ENCODE measurements around the gene INSYN2A. TPM values are rescaled to one million over a fixed set of nuclear protein-coding genes. Genes with fewer than 3 reads are reported as not detected.

INSYN2A gene
- total and polyA plus RNA-seq, 11 donors, result 0.01 to 0.37 (median 0.11) TPM; not detected in 4

DNA sequence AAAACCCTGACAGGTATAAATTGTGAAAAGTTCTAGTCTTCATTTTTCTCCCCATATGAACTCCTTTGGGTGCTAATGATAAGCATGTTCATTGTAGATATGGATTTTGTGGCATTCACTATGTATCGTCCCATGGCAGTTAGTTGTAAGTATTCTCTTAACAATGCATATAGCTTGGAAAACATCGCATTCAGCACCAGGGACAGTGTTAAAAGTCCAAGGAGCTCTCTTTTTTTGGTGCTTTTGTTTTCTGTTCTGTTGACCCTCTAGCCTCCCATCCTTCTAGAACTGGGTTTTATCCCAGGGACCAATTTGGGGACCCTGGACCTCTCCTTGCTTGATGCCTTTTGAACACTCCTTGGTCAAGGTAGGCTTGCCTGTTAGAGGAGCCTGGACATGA is 37.7 kb downstream of the INSYN2A start:
- H3K4me3 ChIP-seq, result no peak overlapping the region
- intact Hi-C loops (cut with DNase I), result no loop called here
- H3K27me3 ChIP-seq, result no peaks in the 10 kb centered on the region
- no peaks in the 10 kb centered on the region for H3K9me3 ChIP-seq
- no peaks in the 10 kb centered on the region for H3K36me3 ChIP-seq
- ATAC-seq (no peak), DNase-seq (no peak)
- no peak overlapping the region for H3K27ac ChIP-seq
- 97 to 100% (median 100%) methylated on average over 2 of the region's 2 CpGs for WGBS, 4 donors
- TF ChIP-seq POLR2A (IDR thresholded peaks at IDR 0.05) (no peak), CTCF (IDR thresholded peaks at IDR 0.05) (no peak)
- peaks cover 0 to 30% (median 14%) of the 10 kb centered on the region in 12 donors for H3K4me1 ChIP-seq

GRCh38 chr10:127157506-127158200 is 38.7 kb downstream of the INSYN2A start:
- intact Hi-C loops (cut with DNase I), result no loop called here
- Histone ChIP-seq H3K4me1 (peaks cover 0 to 23% (median 13%) of the 10 kb centered on the region in 12 donors), H3K4me3 (no peak overlapping the region), H3K9me3 (no peaks in the 10 kb centered on the region), H3K27ac (no peak overlapping the region), H3K36me3 (no peaks in the 10 kb centered on the region), H3K27me3 (no peaks in the 10 kb centered on the region)
- TF ChIP-seq POLR2A (IDR thresholded peaks at IDR 0.05), result no peak
- TF ChIP-seq CTCF (IDR thresholded peaks at IDR 0.05), result no peak
- 12 to 32% (median 21%) methylated on average over 2 of the region's 2 CpGs for WGBS, 4 donors
- DNase-seq, result no peak
- ATAC-seq, result peak in 1 of 4 donors; percentile 37

DNA sequence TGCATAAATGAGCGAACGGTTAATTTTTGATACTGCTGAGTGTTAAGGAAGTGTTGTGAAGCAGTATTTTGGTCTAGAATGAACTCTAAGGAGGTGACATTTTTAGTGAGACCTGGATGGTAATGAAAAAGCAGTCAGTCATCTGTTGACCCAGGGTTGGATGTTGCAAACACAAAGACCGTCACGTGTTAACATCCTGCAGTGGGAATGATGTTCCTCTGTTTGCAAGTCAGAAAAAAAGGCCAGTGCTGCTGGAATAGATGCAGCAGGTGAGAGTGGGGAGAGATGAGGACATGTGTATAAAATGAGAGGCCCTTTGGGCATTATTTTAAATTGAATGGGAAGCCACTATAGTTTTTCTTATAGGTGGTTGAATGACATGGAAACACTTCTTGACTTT is 39.3 kb downstream of the INSYN2A start:
- Histone ChIP-seq H3K9me3 (no peaks in the 10 kb centered on the region), H3K36me3 (no peaks in the 10 kb centered on the region), H3K27me3 (no peaks in the 10 kb centered on the region), H3K4me3 (no peak overlapping the region), H3K27ac (no peak overlapping the region), H3K4me1 (peaks cover 0 to 23% (median 13%) of the 10 kb centered on the region in 12 donors)
- DNase-seq, result no peak
- no peak for TF ChIP-seq POLR2A (IDR thresholded peaks at IDR 0.05)
- TF ChIP-seq CTCF (IDR thresholded peaks at IDR 0.05), result no peak
- intact Hi-C loops (cut with DNase I), result no loop called here
- ATAC-seq, result no peak
- WGBS, 4 donors, result 91 to 98% (median 96%) methylated on average over 4 of the region's 4 CpGs

- no peak overlapping the region for H3K4me3 ChIP-seq
- TF ChIP-seq CTCF (IDR thresholded peaks at IDR 0.05) (no peak), POLR2A (IDR thresholded peaks at IDR 0.05) (no peak)
- ATAC-seq (peak; percentile 17 to 80 (median 55)), DNase-seq (peak in 1 of 5 donors; percentile 39)
- H3K4me1 ChIP-seq, result peaks cover 0 to 25% (median 13%) of the 10 kb centered on the region in 12 donors
- intact Hi-C loops (cut with DNase I), result no loop called here
- WGBS, 4 donors, result 74 to 83% (median 81%) methylated on average over 9 of the region's 9 CpGs
- no peaks in the 10 kb centered on the region for H3K9me3 ChIP-seq
- no peaks in the 10 kb centered on the region for H3K27me3 ChIP-seq
- no peak overlapping the region for H3K27ac ChIP-seq
- no peaks in the 10 kb centered on the region for H3K36me3 ChIP-seq
Measured at GRCh38 chr10:127154831-127155620, 41.4 kb downstream of the INSYN2A start.

Measured in heart left ventricle (tissue), 16 donors.